ENCODE data around the gene OR1D5. TPM values are rescaled to one million over a fixed set of nuclear protein-coding genes. Genes with fewer than 3 reads are reported as not detected.
A peak's percentile ranks its signal among the peaks of the same experiment; 100 is the strongest.
"Not testable (repeated sequence)": the region's sequence is repeated elsewhere in the genome, so short reads cannot be mapped to it uniquely, and the experiment has no call there.

The OR1D5 gene
- total RNA-seq, 2 experiments from 2014 or later, result not detected

GRCh38 chr17:3054868-3055267 is 8.5 kb downstream of the OR1D5 start:
- CTCF ChIA-PET (ENCODE audit: unreplicated experiment); H3K4me1 ChIP-seq (ENCODE audit: insufficient read depth, low read length, poor library complexity, severe bottlenecking); H3K27ac ChIP-seq (ENCODE audit: low read depth, low read length, poor library complexity, severe bottlenecking); H3K4me3 ChIP-seq (ENCODE audit: low read depth, low read length, poor library complexity, severe bottlenecking); H2AFZ ChIP-seq (ENCODE audit: low read length); H3K79me2 ChIP-seq (ENCODE audit: insufficient read depth, low read depth, low read length); DNase-seq (ENCODE audit: low spot score); H3K9me2 ChIP-seq (ENCODE audit: insufficient read depth, low read length); POLR2A ChIA-PET; H3K36me3 ChIP-seq (ENCODE audit: insufficient read depth, low read length); BruUV-seq (replicated peaks); H3K4me2 ChIP-seq (ENCODE audit: low read length); H3K9me3 ChIP-seq (ENCODE audit: low read length); H4K20me1 ChIP-seq (ENCODE audit: insufficient read depth, low read length); intact Hi-C loops (cut with micrococcal nuclease; ENCODE audit: unreplicated experiment): not testable (repeated sequence)

DNA sequence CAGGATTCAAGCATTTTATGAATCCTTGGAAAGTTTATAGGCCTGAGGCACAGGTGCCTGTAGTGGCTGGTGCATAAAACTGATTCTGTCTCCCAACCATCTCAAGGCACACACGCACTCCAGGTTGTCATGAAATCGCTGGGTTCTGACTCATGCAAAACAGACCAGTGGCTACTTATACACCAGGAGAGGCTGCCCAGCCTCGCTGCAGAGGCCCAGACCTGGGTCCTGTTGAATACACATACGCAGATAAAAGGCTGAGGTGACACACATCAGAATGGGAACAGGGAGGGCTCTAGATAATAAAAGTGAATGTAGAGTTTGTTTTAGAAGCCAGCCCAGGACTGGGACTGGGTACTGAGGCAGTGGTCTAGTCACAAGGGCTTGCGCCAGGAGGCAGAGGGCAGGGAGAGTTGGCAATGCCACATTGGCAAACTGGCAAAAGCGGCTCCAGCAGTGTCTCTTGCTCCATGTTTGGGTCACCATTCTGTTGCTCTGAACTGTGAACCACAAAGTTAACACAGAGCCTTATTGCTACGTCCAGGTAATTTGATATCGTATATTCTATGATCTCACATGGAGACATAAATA is 13.6 kb downstream of the OR1D5 start:
- Histone ChIP-seq H3K4me2 (ENCODE audit: low read length) (peak overlapping the region; percentile 86), H3K36me3 (ENCODE audit: insufficient read depth, low read length) (no peaks in the 10 kb centered on the region), H3K79me2 (ENCODE audit: insufficient read depth, low read depth, low read length) (no peaks in the 10 kb centered on the region), H3K4me1 (ENCODE audit: insufficient read depth, low read length, poor library complexity, severe bottlenecking) (peaks cover 15% of the 10 kb centered on the region), H4K20me1 (ENCODE audit: insufficient read depth, low read length) (no peaks in the 10 kb centered on the region), H3K27ac (ENCODE audit: low read depth, low read length, poor library complexity, severe bottlenecking) (no peak overlapping the region), H3K4me3 (ENCODE audit: low read depth, low read length, poor library complexity, severe bottlenecking) (peak overlapping the region; percentile 81), H3K9me3 (ENCODE audit: low read length) (no peaks in the 10 kb centered on the region), H3K9me2 (ENCODE audit: insufficient read depth, low read length) (no peaks in the 10 kb centered on the region), H2AFZ (ENCODE audit: low read length) (peak overlapping the region; percentile 92; the same call in 1 of the 2 replicates)
- CTCF ChIA-PET (ENCODE audit: unreplicated experiment), result no interaction called here
- DNase-seq (ENCODE audit: low spot score), result no peak
- POLR2A ChIA-PET, result interaction anchor here (0.6 kb wide), 2 partner anchors 20 to 235 kb away, joined by 3 read pairs; no protein-coding TSS in a partner anchor
- no TSS peak for BruUV-seq (replicated peaks)
- TF ChIP-seq EZH2phosphoT487 (IDR thresholded peaks at IDR 0.05; ENCODE audit: borderline replicate concordance, low read depth, low read length), result no peak
- TF ChIP-seq, protein P1, sequence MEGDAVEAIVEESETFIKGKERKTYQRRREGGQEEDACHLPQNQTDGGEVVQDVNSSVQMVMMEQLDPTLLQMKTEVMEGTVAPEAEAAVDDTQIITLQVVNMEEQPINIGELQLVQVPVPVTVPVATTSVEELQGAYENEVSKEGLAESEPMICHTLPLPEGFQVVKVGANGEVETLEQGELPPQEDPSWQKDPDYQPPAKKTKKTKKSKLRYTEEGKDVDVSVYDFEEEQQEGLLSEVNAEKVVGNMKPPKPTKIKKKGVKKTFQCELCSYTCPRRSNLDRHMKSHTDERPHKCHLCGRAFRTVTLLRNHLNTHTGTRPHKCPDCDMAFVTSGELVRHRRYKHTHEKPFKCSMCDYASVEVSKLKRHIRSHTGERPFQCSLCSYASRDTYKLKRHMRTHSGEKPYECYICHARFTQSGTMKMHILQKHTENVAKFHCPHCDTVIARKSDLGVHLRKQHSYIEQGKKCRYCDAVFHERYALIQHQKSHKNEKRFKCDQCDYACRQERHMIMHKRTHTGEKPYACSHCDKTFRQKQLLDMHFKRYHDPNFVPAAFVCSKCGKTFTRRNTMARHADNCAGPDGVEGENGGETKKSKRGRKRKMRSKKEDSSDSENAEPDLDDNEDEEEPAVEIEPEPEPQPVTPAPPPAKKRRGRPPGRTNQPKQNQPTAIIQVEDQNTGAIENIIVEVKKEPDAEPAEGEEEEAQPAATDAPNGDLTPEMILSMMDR (conservative IDR thresholded peaks at IDR 0.05; ENCODE audit: low read length), result no peak
- intact Hi-C loops (cut with micrococcal nuclease; ENCODE audit: unreplicated experiment), result loop anchor here (5.0 kb wide), 3 partner anchors 398 to 598 kb away; no protein-coding TSS in a partner anchor

GRCh38 chr17:3048727-3049471 is 14.5 kb downstream of the OR1D5 start:
- no peaks in the 10 kb centered on the region for H4K20me1 ChIP-seq (ENCODE audit: insufficient read depth, low read length)
- ChIA-PET POLR2A (no interaction called here), CTCF (ENCODE audit: unreplicated experiment) (interaction anchor here (0.6 kb wide), 1 partner anchor 324 kb away, joined by 3 read pairs; no protein-coding TSS in a partner anchor)
- no peaks in the 10 kb centered on the region for H3K36me3 ChIP-seq (ENCODE audit: insufficient read depth, low read length)
- TF ChIP-seq EZH2phosphoT487 (IDR thresholded peaks at IDR 0.05; ENCODE audit: borderline replicate concordance, low read depth, low read length), result no peak
- TF ChIP-seq, protein P1 (conservative IDR thresholded peaks at IDR 0.05; ENCODE audit: low read length), result peak; percentile 94
- peaks cover 8% of the 10 kb centered on the region for H3K9me3 ChIP-seq (ENCODE audit: low read length)
- H3K79me2 ChIP-seq (ENCODE audit: insufficient read depth, low read depth, low read length), result no peaks in the 10 kb centered on the region
- H3K4me1 ChIP-seq (ENCODE audit: insufficient read depth, low read length, poor library complexity, severe bottlenecking), result peaks cover 15% of the 10 kb centered on the region
- peak overlapping the region; percentile 86 for H3K4me2 ChIP-seq (ENCODE audit: low read length)
- DNase-seq (ENCODE audit: low spot score), result peak; percentile 99
- BruUV-seq (replicated peaks), result no TSS peak
- H3K27ac ChIP-seq (ENCODE audit: low read depth, low read length, poor library complexity, severe bottlenecking), result peak overlapping the region; percentile 52
- H3K9me2 ChIP-seq (ENCODE audit: insufficient read depth, low read length), result no peaks in the 10 kb centered on the region
- H3K4me3 ChIP-seq (ENCODE audit: low read depth, low read length, poor library complexity, severe bottlenecking), result peak overlapping the region; percentile 81
- intact Hi-C loops (cut with micrococcal nuclease; ENCODE audit: unreplicated experiment), result loop anchor here (5.0 kb wide), 3 partner anchors 398 to 598 kb away; no protein-coding TSS in a partner anchor
- peak overlapping the region; percentile 92 for H2AFZ ChIP-seq (ENCODE audit: low read length)

All from OCI-LY7 (cell line).